Stimulated activated CD8-positive, alpha-beta memory T cell treated with anti-CD3 and anti-CD28 coated beads, Interleukin-2, amount 100 ng/mL, for 1 hour (primary cell): ENCODE measurements around the gene HYAL3.
"Not testable (repeated sequence)": the region's sequence is repeated elsewhere in the genome, so short reads cannot be mapped to it uniquely, and the experiment has no call there.

Experiments
- DNase-seq, 2 donors: peaks; one replicate each; pipeline ENCODE4 v3.0.0-alpha.2; 2020; ENCODE audit warnings: low read depth in 2 of 2

Gene HYAL3

GRCh38 chr3:50314816-50315215, 15.6 kb upstream of the HYAL3 start:
- no peak for DNase-seq

- no peak for DNase-seq
Observed at GRCh38 chr3:50314342-50314741, 15.1 kb upstream of the HYAL3 start.

GRCh38 chr3:50312041-50312440, 12.8 kb upstream of the HYAL3 start:
- DNase-seq, result not testable (repeated sequence)

GRCh38 chr3:50304601-50305000, 5.4 kb upstream of the HYAL3 start:
- no peak for DNase-seq

GRCh38 chr3:50303013-50303815, 4.0 kb upstream of the HYAL3 start, which contains the start of gene HYAL1:
Gene HYAL1, minus strand, starts transcription at chr3:50303574. Its CDS starts 618 bp downstream, at chr3:50302956.
- no peak for DNase-seq

- DNase-seq, result no peak
Observed at GRCh38 chr3:50302095-50303012, 3.1 kb upstream of the HYAL3 start.

- DNase-seq, result no peak
Observed at GRCh38 chr3:50300681-50301254, 1.6 kb upstream of the HYAL3 start.

GRCh38 chr3:50299929-50300680, 900 bp upstream of the HYAL3 start:
- no peak for DNase-seq

- no peak for DNase-seq
Observed at GRCh38 chr3:50299638-50299928, 378 bp upstream of the HYAL3 start.

GRCh38 chr3:50297896-50298725, 1.1 kb downstream of the HYAL3 start:
- no peak for DNase-seq

- no peak for DNase-seq
Observed at GRCh38 chr3:50297384-50297775, 1.8 kb downstream of the HYAL3 start.

- no peak for DNase-seq
Observed at GRCh38 chr3:50296721-50297383, 2.4 kb downstream of the HYAL3 start.

GRCh38 chr3:50295553-50296431, 3.4 kb downstream of the HYAL3 start:
- no peak for DNase-seq

GRCh38 chr3:50294492-50295403, 4.5 kb downstream of the HYAL3 start:
- DNase-seq, result no peak

GRCh38 chr3:50294089-50294488, 5.1 kb downstream of the HYAL3 start:
- DNase-seq, result no peak

- DNase-seq, result no peak
Observed at GRCh38 chr3:50293079-50293801, 6.0 kb downstream of the HYAL3 start.
